GM21526 (cell line): ENCODE measurements around the gene KIRREL3.

Experiments
- ATAC-seq: cut with Tn5 transposase; IDR thresholded peaks from one replicate; pipeline ENCODE4 v1.9.1; 2021; ENCODE audit warnings: moderate library complexity; ENCODE audit not compliant: unreplicated experiment, low FRiP score

KIRREL3 gene

GRCh38 chr11:126839496-126839895, 161.1 kb downstream of the KIRREL3 start:
- ATAC-seq = no peak

- no peak for ATAC-seq
These were observed 161.8 kb downstream of the KIRREL3 start for GRCh38 chr11:126838779-126839178.

GRCh38 chr11:126837581-126837980, 163.0 kb downstream of the KIRREL3 start:
- no peak for ATAC-seq

GRCh38 chr11:126834573-126834972, 166.0 kb downstream of the KIRREL3 start:
- no peak for ATAC-seq

- no peak for ATAC-seq
These were observed 166.4 kb downstream of the KIRREL3 start for GRCh38 chr11:126834149-126834548.

GRCh38 chr11:126833065-126833464, 167.5 kb downstream of the KIRREL3 start:
- ATAC-seq = no peak

- ATAC-seq = no peak
These were observed 168.2 kb downstream of the KIRREL3 start for GRCh38 chr11:126832387-126832786.

GRCh38 chr11:126830216-126830806, 170.3 kb downstream of the KIRREL3 start:
- ATAC-seq = no peak

- ATAC-seq = no peak
These were observed 170.9 kb downstream of the KIRREL3 start for GRCh38 chr11:126829716-126830115.

- no peak for ATAC-seq
These were observed 176.4 kb downstream of the KIRREL3 start for GRCh38 chr11:126824035-126824607.

GRCh38 chr11:126823274-126823673, 177.3 kb downstream of the KIRREL3 start:
- no peak for ATAC-seq

GRCh38 chr11:126821827-126822226, 178.7 kb downstream of the KIRREL3 start:
- no peak for ATAC-seq

GRCh38 chr11:126819194-126819593, 181.4 kb downstream of the KIRREL3 start:
- no peak for ATAC-seq

- no peak for ATAC-seq
These were observed 182.8 kb downstream of the KIRREL3 start for GRCh38 chr11:126817523-126818450.

- ATAC-seq = no peak
These were observed 183.5 kb downstream of the KIRREL3 start for GRCh38 chr11:126817096-126817495.

GRCh38 chr11:126816645-126817044, 183.9 kb downstream of the KIRREL3 start:
- ATAC-seq = no peak

- no peak for ATAC-seq
These were observed 185.5 kb downstream of the KIRREL3 start for GRCh38 chr11:126815111-126815510.

- no peak for ATAC-seq
These were observed 189.8 kb downstream of the KIRREL3 start for GRCh38 chr11:126810776-126811175.

- no peak for ATAC-seq
These were observed 190.9 kb downstream of the KIRREL3 start for GRCh38 chr11:126809514-126810289.

GRCh38 chr11:126808836-126809235, 191.7 kb downstream of the KIRREL3 start:
- no peak for ATAC-seq

GRCh38 chr11:126808296-126808695, 192.3 kb downstream of the KIRREL3 start:
- no peak for ATAC-seq
